H1 (cell line): ENCODE measurements around the gene PDHX. TPM values are rescaled to one million over a fixed set of nuclear protein-coding genes. Genes with fewer than 3 reads are reported as not detected.

ENCODE experiments used
- CTCF ChIA-PET: fragments of 300-600 bp; sonication (Branson Sonifier 250); formaldehyde crosslinking; loops from one replicate; lab custom pipeline; 2021; ENCODE audit not compliant: partially characterized antibody; lab: Charles Lee
- POLR2A ChIA-PET: fragments of 300-600 bp; sonication (Branson Sonifier 250); formaldehyde crosslinking; loops from one replicate; lab custom pipeline; 2021; ENCODE audit warnings: inconsistent platforms; ENCODE audit not compliant: partially characterized antibody; lab: Charles Lee
- DNase-seq, 2 experiments: peaks; one replicate each; pipeline versions ENCODE4 v3.0.0 to v3.0.0-alpha.2; 2010 to 2022; ENCODE audit warnings: low spot score in 2 of 2, low read depth in 1 of 2, mixed read lengths in 1 of 2
- FAIRE-seq: peaks from 2 replicates; lab custom pipeline; 2011; peaks lifted over from hg19 to GRCh38; lab: Jason Lieb, UNC
- H2AFZ ChIP-seq: 2 replicates; pipeline ENCODE4 v1.8.1; 2012; ENCODE audit warnings: low read length, inconsistent platforms
- H2AK5ac ChIP-seq: 2 replicates; pipeline ENCODE4 v1.6.1; 2013; ENCODE audit warnings: low read depth, low read length
- H2BK120ac ChIP-seq: replicated peaks from 2 replicates; pipeline ENCODE3; 2013; ENCODE audit warnings: low read depth, low read length, inconsistent platforms
- H2BK12ac ChIP-seq: 2 replicates; pipeline ENCODE4 v1.6.1; 2013; ENCODE audit warnings: low read depth, low read length
- H2BK15ac ChIP-seq: 2 replicates; pipeline ENCODE4 v1.6.1; 2013; ENCODE audit warnings: low read length
- H2BK20ac ChIP-seq: 2 replicates; pipeline ENCODE4 v1.6.1; 2013; ENCODE audit warnings: low read length
- H2BK5ac ChIP-seq: 2 replicates; pipeline ENCODE4 v1.6.1; 2013; ENCODE audit warnings: low read depth, low read length
- H3K14ac ChIP-seq: 2 replicates; pipeline ENCODE4 v1.6.1; 2013; ENCODE audit warnings: inconsistent platforms; ENCODE audit not compliant: insufficient read length
- H3K18ac ChIP-seq: 2 replicates; pipeline ENCODE4 v1.6.1; 2013; ENCODE audit warnings: low read length; ENCODE audit errors: extremely low read depth
- H3K23ac ChIP-seq: 2 replicates; pipeline ENCODE4 v1.6.1; 2013; ENCODE audit warnings: inconsistent platforms; ENCODE audit not compliant: insufficient read length
- H3K23me2 ChIP-seq: 2 replicates; pipeline ENCODE4 v1.6.1; 2013; ENCODE audit warnings: low read depth, low read length
- H3K27ac ChIP-seq: 2 replicates; pipeline ENCODE4 v1.6.1; 2011; ENCODE audit warnings: low read depth, low read length, inconsistent platforms
- H3K27me3 ChIP-seq, 4 experiments: replicated peaks in 1 of 4; 1 replicate in 1 of 4; 2 replicates in 3 of 4; pipeline versions ENCODE4 v1.6.1 to v1.8.1; 2011 to 2013; ENCODE audit warnings: low read length in 3 of 4, mild to moderate bottlenecking in 3 of 4, inconsistent platforms in 2 of 4, mixed read lengths in 2 of 4, moderate library complexity in 1 of 4; ENCODE audit not compliant: control insufficient read depth in 3 of 4, insufficient read depth in 3 of 4; ENCODE audit errors: extremely low read depth in 1 of 4
- H3K36me3 ChIP-seq, 4 experiments: 2 replicates each; pipeline versions ENCODE4 v1.6.1 to v1.8.1; 2011 to 2013; ENCODE audit warnings: mild to moderate bottlenecking in 4 of 4, low read length in 3 of 4, moderate library complexity in 2 of 4, control low read depth in 1 of 4, inconsistent platforms in 1 of 4; ENCODE audit not compliant: insufficient read depth in 4 of 4, control insufficient read depth in 2 of 4
- H3K4ac ChIP-seq: replicated peaks from 2 replicates; pipeline ENCODE3; 2013; ENCODE audit warnings: low read length, low read depth, mixed read lengths, inconsistent platforms; ENCODE audit not compliant: insufficient read length
- H3K4me1 ChIP-seq, 4 experiments: replicated peaks in 1 of 4; 1 replicate in 1 of 4; 2 replicates in 3 of 4; pipeline versions ENCODE4 v1.6.1 to v1.8.1; 2011 to 2013; ENCODE audit warnings: low read length in 3 of 4, inconsistent platforms in 2 of 4, mixed read lengths in 1 of 4; ENCODE audit not compliant: insufficient read depth in 4 of 4, control insufficient read depth in 3 of 4
- H3K4me2 ChIP-seq, 2 experiments: 2 replicates each; pipeline versions ENCODE4 v1.6.1 to v1.8.1; 2011 to 2013; ENCODE audit warnings: low read depth in 2 of 2, low read length in 2 of 2, control low read depth in 1 of 2, inconsistent platforms in 1 of 2, mild to moderate bottlenecking in 1 of 2; ENCODE audit not compliant: insufficient read depth in 1 of 2
- H3K4me3 ChIP-seq, 4 experiments: fragments of 200-600, 300-600 bp in 1 of 4; sonication (generic), shearing (Covaris generic), sonication (Bioruptor Twin) in 1 of 4; 2 replicates each; pipeline versions ENCODE4 v1.5.1 to v1.8.1; 2011 to 2016; ENCODE audit warnings: low read length in 4 of 4, low read depth in 3 of 4, control low read depth in 2 of 4, inconsistent platforms in 2 of 4, mild to moderate bottlenecking in 2 of 4, mixed read lengths in 1 of 4, moderate library complexity in 1 of 4; ENCODE audit not compliant: insufficient read depth in 2 of 4; ENCODE audit errors: extremely low read depth in 1 of 4
- H3K56ac ChIP-seq: replicated peaks from 2 replicates; pipeline ENCODE3; 2013; ENCODE audit warnings: low read depth, mild to moderate bottlenecking, mixed read lengths, low read length, inconsistent platforms; ENCODE audit not compliant: insufficient read length
- H3K79me1 ChIP-seq: 2 replicates; pipeline ENCODE4 v1.6.1; 2013; ENCODE audit warnings: low read depth, low read length, control low read depth
- H3K79me2 ChIP-seq, 2 experiments: 2 replicates each; pipeline versions ENCODE4 v1.6.1 to v1.8.1; 2012 to 2013; ENCODE audit warnings: low read length in 2 of 2, mild to moderate bottlenecking in 2 of 2, inconsistent platforms in 1 of 2; ENCODE audit not compliant: insufficient read depth in 2 of 2, control insufficient read depth in 1 of 2
- H3K9ac ChIP-seq, 4 experiments: replicated peaks in 1 of 4; 1 replicate in 1 of 4; 2 replicates in 3 of 4; pipeline versions ENCODE4 v1.6.1 to v1.8.1; 2011 to 2013; ENCODE audit warnings: low read depth in 3 of 4, low read length in 3 of 4, control low read depth in 2 of 4, mild to moderate bottlenecking in 2 of 4, moderate library complexity in 2 of 4, inconsistent platforms in 1 of 4; ENCODE audit errors: extremely low read depth in 1 of 4
- H3K9me3 ChIP-seq, 2 experiments: 2 replicates each; pipeline versions ENCODE4 v1.6.1 to v1.8.1; 2012 to 2013; ENCODE audit warnings: mild to moderate bottlenecking in 2 of 2, moderate library complexity in 2 of 2, control low read depth in 1 of 2, inconsistent platforms in 1 of 2, low read depth in 1 of 2, low read length in 1 of 2, mixed read lengths in 1 of 2; ENCODE audit not compliant: insufficient read depth in 2 of 2
- H4K20me1 ChIP-seq, 2 experiments: replicated peaks in 1 of 2; 2 replicates each; pipeline versions ENCODE3 to v1.8.1; 2011 to 2013; ENCODE audit warnings: inconsistent platforms in 2 of 2, low read length in 2 of 2, mild to moderate bottlenecking in 1 of 2; ENCODE audit not compliant: insufficient read depth in 2 of 2, control insufficient read depth in 1 of 2
- H4K5ac ChIP-seq: 2 replicates; pipeline ENCODE4 v1.6.1; 2013; ENCODE audit warnings: low read length, low read depth, mixed read lengths, inconsistent platforms; ENCODE audit not compliant: insufficient read length
- H4K8ac ChIP-seq: 2 replicates; pipeline ENCODE4 v1.8.0; 2013; ENCODE audit warnings: mild to moderate bottlenecking, moderate library complexity, low read length, inconsistent platforms; ENCODE audit not compliant: insufficient read depth; ENCODE audit errors: extremely low read depth
- H4K91ac ChIP-seq: replicated peaks from 2 replicates; pipeline ENCODE3; 2013; ENCODE audit warnings: low read length, mixed read lengths, inconsistent platforms; ENCODE audit not compliant: insufficient read length
- EGR1 ChIP-seq: IDR thresholded peaks from 2 replicates; pipeline ENCODE4 v1.6.1; 2011; ENCODE audit warnings: low read depth, low read length, borderline replicate concordance
- KDM4A ChIP-seq: IDR thresholded peaks from one replicate; pipeline ENCODE4 v1.7.1; 2012; ENCODE audit warnings: low read depth, mild to moderate bottlenecking, moderate library complexity, low read length, inconsistent platforms; ENCODE audit not compliant: severe bottlenecking
- POLR2A ChIP-seq, 2 experiments: IDR thresholded peaks; 1 replicate in 1 of 2; 2 replicates in 1 of 2; pipeline ENCODE4 v1.6.1; 2011; ENCODE audit warnings: low read depth in 2 of 2, low read length in 2 of 2, mild to moderate bottlenecking in 2 of 2; ENCODE audit errors: control extremely low read depth in 1 of 2
- POLR2AphosphoS5 ChIP-seq: IDR thresholded peaks from 2 replicates; pipeline ENCODE4 v1.6.1; 2011; ENCODE audit warnings: low read depth, low read length
- SIRT6 ChIP-seq: IDR thresholded peaks from one replicate; pipeline ENCODE4 v1.7.1; 2012; ENCODE audit warnings: low read length, inconsistent platforms
- TBP ChIP-seq: IDR thresholded peaks from 2 replicates; pipeline ENCODE4 v1.6.1; 2011; ENCODE audit warnings: low read depth, low read length, improper control_type of control experiment
- WGBS, 2 experiments: shearing (Covaris generic) in 1 of 2; methylation state at CpG; one replicate each; pipeline versions ENCODE4 v1.1.6 to v1.1.7; 2013 to 2015; ENCODE audit warnings: low lambda C conversion rate in 2 of 2, mixed read lengths in 2 of 2, inconsistent platforms in 1 of 2, low coverage in 1 of 2, missing lambda C conversion rate in 1 of 2; ENCODE audit not compliant: insufficient replicate concordance in 2 of 2, insufficient coverage in 1 of 2, insufficient read length in 1 of 2; ENCODE audit errors: extremely low coverage in 1 of 2, missing lambda C conversion rate in 1 of 2; 5-methylcytosine and 5-hydroxymethylcytosine counted together
- polyA plus RNA-seq, 7 experiments: library from polyadenylated mRNA; depleted of rRNA in 3 of 7; stranded (reverse) in 5 of 7; unstranded in 2 of 7; fragments of >200 nt in 5 of 7; fragments of 200-250 nt in 2 of 7; gene quantifications; 1 replicate in 5 of 7; 2 replicates in 1 of 7; 4 replicates in 1 of 7; pipeline versions ENCODE4 v1.2.1 to v1.2.3, GENCODE V29; 2011 to 2013; ENCODE audit warnings: missing spikeins in 2 of 7, mixed read lengths in 2 of 7
- total RNA-seq: library from RNA; stranded (reverse); fragmentation: NEBNext Ultra II Directional; extraction: Animal tissue kit (Norgen Biotek cat#: 25700); gene quantifications from 2 replicates; pipeline ENCODE4 v1.2.1, GENCODE V29; 2021
- TF ChIP-seq, protein P1 (sequence below): IDR thresholded peaks from 2 replicates; pipeline ENCODE4 v1.6.1; 2011; ENCODE audit warnings: low read depth, mild to moderate bottlenecking, low read length; ENCODE audit not compliant: insufficient read depth

The PDHX gene
- total and polyA plus RNA-seq, 2 of the 8 experiments (the other 6 are each of a cell fraction or from before 2014, with no cell fraction given): 12.4 to 51.9 TPM

DNA sequence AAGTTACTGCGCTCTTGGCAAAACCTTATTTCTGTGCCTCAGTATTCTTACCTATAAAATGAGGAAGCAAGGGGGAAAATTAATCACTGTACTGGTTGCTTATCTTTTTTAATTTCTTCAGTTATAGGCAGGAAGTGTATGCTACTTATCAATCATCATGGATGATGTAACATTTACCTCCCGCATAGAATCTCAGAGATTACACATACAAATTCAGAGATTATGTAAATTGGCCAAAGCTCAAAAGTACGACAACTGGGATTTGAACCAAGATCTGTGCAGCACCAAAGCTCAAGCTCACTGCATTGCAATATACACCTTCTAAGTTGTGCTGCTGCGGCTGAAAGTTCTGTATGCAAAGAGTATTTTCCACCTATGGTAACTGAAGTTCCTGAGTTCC, 83.0 kb downstream of the PDHX start:
- Histone ChIP-seq H2BK5ac (no peak overlapping the region), H3K9ac (no peak overlapping the region), H3K79me2 (no peaks in the 10 kb centered on the region), H3K14ac (no peak overlapping the region), H3K79me1 (no peaks in the 10 kb centered on the region), H3K18ac (no peak overlapping the region), H2AK5ac (no peak overlapping the region), H4K5ac (no peak overlapping the region), H4K8ac (no peak overlapping the region), H3K27ac (no peak overlapping the region), H3K36me3 (no peaks in the 10 kb centered on the region), H3K56ac (no peak overlapping the region), H2BK12ac (no peak overlapping the region), H2AFZ (no peak overlapping the region), H2BK15ac (no peak overlapping the region), H3K9me3 (no peaks in the 10 kb centered on the region), H2BK120ac (no peak overlapping the region), H3K23me2 (no peaks in the 10 kb centered on the region), H3K23ac (no peak overlapping the region), H3K4me1 (no peaks in the 10 kb centered on the region), H3K4me2 (no peak overlapping the region), H4K20me1 (no peaks in the 10 kb centered on the region), H4K91ac (no peak overlapping the region), H3K4me3 (no peak overlapping the region), H3K27me3 (no peaks in the 10 kb centered on the region), H3K4ac (no peak overlapping the region), H2BK20ac (no peak overlapping the region)
- 89% methylated on average over 4 of the region's 4 CpGs; no CpG with 5 or more reads in 1 of the 2 experiments for WGBS, 2 experiments
- TF ChIP-seq POLR2A (IDR thresholded peaks at IDR 0.05; ENCODE audit: control extremely low read depth in 1 of 2, low read depth in 2 of 2, low read length in 2 of 2) (no peak), EGR1 (no peak), POLR2AphosphoS5 (no peak), TBP (no peak), SIRT6 (no peak), KDM4A (no peak)
- TF ChIP-seq, protein P1, sequence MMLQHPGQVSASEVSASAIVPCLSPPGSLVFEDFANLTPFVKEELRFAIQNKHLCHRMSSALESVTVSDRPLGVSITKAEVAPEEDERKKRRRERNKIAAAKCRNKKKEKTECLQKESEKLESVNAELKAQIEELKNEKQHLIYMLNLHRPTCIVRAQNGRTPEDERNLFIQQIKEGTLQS: no peak
- no peak for FAIRE-seq
- ChIA-PET CTCF (interaction anchor here (0.8 to 2.8 kb wide), 6 partner anchors 23 to 390 kb away, joined by 3 to 9 read pairs (median 4); no protein-coding TSS in a partner anchor), POLR2A (interaction anchor here (0.5 to 1.6 kb wide), 5 partner anchors 9 to 83 kb away, joined by 3 read pairs; no protein-coding TSS in a partner anchor)
- DNase-seq: no peak
